ENCODE results near the gene UPB1.

UPB1 gene

GRCh38 chr22:24492391-24492790, 2.7 kb upstream of the UPB1 start:
- DNase-seq: no peak
- Mint-ChIP-seq H3K36me3 (ENCODE audit: low read depth) (no peaks in the 10 kb centered on the region), H3K27ac (no peak overlapping the region), H3K27me3 (peaks cover 30% of the 10 kb centered on the region), H3K4me1 (ENCODE audit: low read depth) (peaks cover 3% of the 10 kb centered on the region), H3K9me3 (no peaks in the 10 kb centered on the region), H3K4me3 (no peak overlapping the region)

- H3K27ac Mint-ChIP-seq: no peak overlapping the region
- peaks cover 12% of the 10 kb centered on the region for H3K4me1 Mint-ChIP-seq (ENCODE audit: low read depth)
- H3K36me3 Mint-ChIP-seq (ENCODE audit: low read depth): no peaks in the 10 kb centered on the region
- peaks cover 30% of the 10 kb centered on the region for H3K27me3 Mint-ChIP-seq
- no peak for DNase-seq
- H3K9me3 Mint-ChIP-seq: no peaks in the 10 kb centered on the region
- no peak overlapping the region for H3K4me3 Mint-ChIP-seq
Measured at GRCh38 chr22:24494167-24494527, 985 bp upstream of the UPB1 start.

GRCh38 chr22:24495365-24495675, 188 bp downstream of the UPB1 start:
- Mint-ChIP-seq H3K4me1 (ENCODE audit: low read depth) (peaks cover 12% of the 10 kb centered on the region), H3K27ac (no peak overlapping the region), H3K9me3 (no peaks in the 10 kb centered on the region), H3K36me3 (ENCODE audit: low read depth) (no peaks in the 10 kb centered on the region), H3K4me3 (no peak overlapping the region), H3K27me3 (peaks cover 30% of the 10 kb centered on the region)
- DNase-seq: no peak

GRCh38 chr22:24496234-24496633, 1.1 kb downstream of the UPB1 start:
- Mint-ChIP-seq H3K27ac (no peak overlapping the region), H3K4me3 (no peak overlapping the region), H3K9me3 (no peaks in the 10 kb centered on the region), H3K27me3 (peaks cover 30% of the 10 kb centered on the region), H3K4me1 (ENCODE audit: low read depth) (peaks cover 12% of the 10 kb centered on the region), H3K36me3 (ENCODE audit: low read depth) (no peaks in the 10 kb centered on the region)
- no peak for DNase-seq

- no peak overlapping the region for H3K27ac Mint-ChIP-seq
- H3K27me3 Mint-ChIP-seq: peaks cover 30% of the 10 kb centered on the region
- H3K4me1 Mint-ChIP-seq (ENCODE audit: low read depth): peaks cover 12% of the 10 kb centered on the region
- H3K9me3 Mint-ChIP-seq: no peaks in the 10 kb centered on the region
- no peaks in the 10 kb centered on the region for H3K36me3 Mint-ChIP-seq (ENCODE audit: low read depth)
- no peak for DNase-seq
- no peak overlapping the region for H3K4me3 Mint-ChIP-seq
Measured at GRCh38 chr22:24496661-24497060, 1.5 kb downstream of the UPB1 start.

- no peak for DNase-seq
- peaks cover 12% of the 10 kb centered on the region for H3K4me1 Mint-ChIP-seq (ENCODE audit: low read depth)
- no peak overlapping the region for H3K4me3 Mint-ChIP-seq
- H3K36me3 Mint-ChIP-seq (ENCODE audit: low read depth): no peaks in the 10 kb centered on the region
- H3K27me3 Mint-ChIP-seq: peaks cover 24% of the 10 kb centered on the region
- H3K27ac Mint-ChIP-seq: no peak overlapping the region
- no peaks in the 10 kb centered on the region for H3K9me3 Mint-ChIP-seq
Measured at GRCh38 chr22:24497841-24498258, 2.7 kb downstream of the UPB1 start.

GRCh38 chr22:24498824-24499223, 3.7 kb downstream of the UPB1 start:
- Mint-ChIP-seq H3K4me1 (ENCODE audit: low read depth) (peaks cover 20% of the 10 kb centered on the region), H3K27me3 (peaks cover 18% of the 10 kb centered on the region), H3K9me3 (no peaks in the 10 kb centered on the region), H3K4me3 (no peak overlapping the region), H3K36me3 (ENCODE audit: low read depth) (no peaks in the 10 kb centered on the region), H3K27ac (no peak overlapping the region)
- DNase-seq: no peak

GRCh38 chr22:24499706-24500276, 4.7 kb downstream of the UPB1 start:
- no peaks in the 10 kb centered on the region for H3K36me3 Mint-ChIP-seq (ENCODE audit: low read depth)
- peaks cover 12% of the 10 kb centered on the region for H3K27me3 Mint-ChIP-seq
- DNase-seq: no peak
- peaks cover 20% of the 10 kb centered on the region for H3K4me1 Mint-ChIP-seq (ENCODE audit: low read depth)
- no peak overlapping the region for H3K27ac Mint-ChIP-seq
- no peak overlapping the region for H3K4me3 Mint-ChIP-seq
- H3K9me3 Mint-ChIP-seq: no peaks in the 10 kb centered on the region

- Mint-ChIP-seq H3K4me1 (ENCODE audit: low read depth) (peaks cover 20% of the 10 kb centered on the region), H3K4me3 (no peak overlapping the region), H3K9me3 (no peaks in the 10 kb centered on the region), H3K36me3 (ENCODE audit: low read depth) (no peaks in the 10 kb centered on the region), H3K27me3 (peaks cover 7% of the 10 kb centered on the region), H3K27ac (no peak overlapping the region)
- no peak for DNase-seq
Measured at GRCh38 chr22:24500277-24500820, 5.2 kb downstream of the UPB1 start.

GRCh38 chr22:24501301-24502005, 6.3 kb downstream of the UPB1 start:
- Mint-ChIP-seq H3K4me3 (no peak overlapping the region), H3K36me3 (ENCODE audit: low read depth) (no peaks in the 10 kb centered on the region), H3K4me1 (ENCODE audit: low read depth) (peaks cover 20% of the 10 kb centered on the region), H3K27ac (no peak overlapping the region), H3K27me3 (no peaks in the 10 kb centered on the region), H3K9me3 (no peaks in the 10 kb centered on the region)
- no peak for DNase-seq

- H3K4me1 Mint-ChIP-seq (ENCODE audit: low read depth): peaks cover 20% of the 10 kb centered on the region
- no peak overlapping the region for H3K27ac Mint-ChIP-seq
- DNase-seq: no peak
- no peaks in the 10 kb centered on the region for H3K27me3 Mint-ChIP-seq
- H3K4me3 Mint-ChIP-seq: no peak overlapping the region
- no peaks in the 10 kb centered on the region for H3K9me3 Mint-ChIP-seq
- H3K36me3 Mint-ChIP-seq (ENCODE audit: low read depth): no peaks in the 10 kb centered on the region
Measured at GRCh38 chr22:24502034-24502433, 6.9 kb downstream of the UPB1 start.

GRCh38 chr22:24502541-24502940, 7.4 kb downstream of the UPB1 start:
- no peaks in the 10 kb centered on the region for H3K9me3 Mint-ChIP-seq
- H3K4me3 Mint-ChIP-seq: no peak overlapping the region
- no peaks in the 10 kb centered on the region for H3K36me3 Mint-ChIP-seq (ENCODE audit: low read depth)
- no peak overlapping the region for H3K27ac Mint-ChIP-seq
- H3K27me3 Mint-ChIP-seq: no peaks in the 10 kb centered on the region
- H3K4me1 Mint-ChIP-seq (ENCODE audit: low read depth): peaks cover 17% of the 10 kb centered on the region
- no peak for DNase-seq

GRCh38 chr22:24503137-24503842, 8.2 kb downstream of the UPB1 start:
- DNase-seq: peak; percentile 75
- Mint-ChIP-seq H3K27ac (no peak overlapping the region), H3K4me3 (no peak overlapping the region), H3K27me3 (no peaks in the 10 kb centered on the region), H3K36me3 (ENCODE audit: low read depth) (no peaks in the 10 kb centered on the region), H3K9me3 (no peaks in the 10 kb centered on the region), H3K4me1 (ENCODE audit: low read depth) (peaks cover 10% of the 10 kb centered on the region)

- DNase-seq: no peak
- H3K36me3 Mint-ChIP-seq (ENCODE audit: low read depth): no peaks in the 10 kb centered on the region
- H3K4me1 Mint-ChIP-seq (ENCODE audit: low read depth): peaks cover 8% of the 10 kb centered on the region
- no peak overlapping the region for H3K4me3 Mint-ChIP-seq
- H3K9me3 Mint-ChIP-seq: no peaks in the 10 kb centered on the region
- H3K27ac Mint-ChIP-seq: no peak overlapping the region
- H3K27me3 Mint-ChIP-seq: no peaks in the 10 kb centered on the region
Measured at GRCh38 chr22:24503843-24504338, 8.8 kb downstream of the UPB1 start.

- Mint-ChIP-seq H3K4me3 (no peak overlapping the region), H3K27me3 (no peaks in the 10 kb centered on the region), H3K4me1 (ENCODE audit: low read depth) (peaks cover 8% of the 10 kb centered on the region), H3K27ac (no peak overlapping the region), H3K36me3 (ENCODE audit: low read depth) (no peaks in the 10 kb centered on the region), H3K9me3 (no peaks in the 10 kb centered on the region)
- no peak for DNase-seq
Measured at GRCh38 chr22:24504540-24504939, 9.4 kb downstream of the UPB1 start.
